GM23338 (cell line): ENCODE results near the gene HLA-DMB.

ENCODE experiments used
- CREB1 ChIP-seq: fragments of 250-450 bp; sonication (Bioruptor Pico); IDR thresholded peaks from 2 replicates; pipeline ENCODE4 v1.5.0; 2020; ENCODE audit warnings: low read depth, mild to moderate bottlenecking, moderate library complexity
- EZH2 ChIP-seq: fragments of 200-600 bp; sonication (generic); IDR thresholded peaks from one replicate; pipeline ENCODE4 v1.8.0; 2017; ENCODE audit warnings: antibody characterized with exemption, mild to moderate bottlenecking, low read depth; ENCODE audit not compliant: unreplicated experiment
- EZH2phosphoT487 ChIP-seq: fragments of 200-600 bp; sonication (generic); IDR thresholded peaks from one replicate; pipeline ENCODE4 v1.8.1; 2018; ENCODE audit warnings: antibody characterized with exemption; ENCODE audit not compliant: unreplicated experiment
- JUNB ChIP-seq: IDR thresholded peaks from one replicate; pipeline ENCODE4 v1.6.1; 2016; ENCODE audit warnings: antibody characterized with exemption; ENCODE audit not compliant: unreplicated experiment
- NANOG ChIP-seq: IDR thresholded peaks from 2 replicates; pipeline ENCODE4 v1.6.1; 2016; ENCODE audit warnings: antibody characterized with exemption, borderline replicate concordance
- POLR2AphosphoS5 ChIP-seq: IDR thresholded peaks from 2 replicates; pipeline ENCODE4 v1.6.1; 2016; ENCODE audit warnings: antibody characterized with exemption, low read depth
- STAT1 ChIP-seq: IDR thresholded peaks from one replicate; pipeline ENCODE4 v1.6.1; 2016; ENCODE audit warnings: antibody characterized with exemption; ENCODE audit not compliant: unreplicated experiment
- ZNF331 ChIP-seq: fragments of 250-450 bp; sonication (Bioruptor Pico); IDR thresholded peaks from 2 replicates; pipeline ENCODE4 v1.5.0; 2020; ENCODE audit warnings: low read depth, mild to moderate bottlenecking, moderate library complexity
- ZNF462 ChIP-seq: fragments of 250-450 bp; sonication (Bioruptor Pico); IDR thresholded peaks from 2 replicates; pipeline ENCODE4 v1.5.0; 2020; ENCODE audit warnings: mild to moderate bottlenecking, moderate library complexity
- TF ChIP-seq, protein P1 (sequence below), 2 experiments: fragments of 200-600 bp in 1 of 2; sonication (generic) in 1 of 2; conservative IDR thresholded peaks; 2 replicates each; pipeline versions ENCODE4 v1.5.1 to v1.6.1; 2016 to 2017; ENCODE audit warnings: antibody characterized with exemption in 2 of 2, low read depth in 2 of 2, mild to moderate bottlenecking in 2 of 2, moderate library complexity in 1 of 2
- TF ChIP-seq, protein P2 (sequence below): IDR thresholded peaks from one replicate; pipeline ENCODE4 v1.6.1; 2018; ENCODE audit warnings: antibody characterized with exemption; ENCODE audit not compliant: unreplicated experiment

GRCh38 chr6:32922083-32922482 is 18.7 kb downstream of the HLA-DMB start:
- TF ChIP-seq, protein P1, sequence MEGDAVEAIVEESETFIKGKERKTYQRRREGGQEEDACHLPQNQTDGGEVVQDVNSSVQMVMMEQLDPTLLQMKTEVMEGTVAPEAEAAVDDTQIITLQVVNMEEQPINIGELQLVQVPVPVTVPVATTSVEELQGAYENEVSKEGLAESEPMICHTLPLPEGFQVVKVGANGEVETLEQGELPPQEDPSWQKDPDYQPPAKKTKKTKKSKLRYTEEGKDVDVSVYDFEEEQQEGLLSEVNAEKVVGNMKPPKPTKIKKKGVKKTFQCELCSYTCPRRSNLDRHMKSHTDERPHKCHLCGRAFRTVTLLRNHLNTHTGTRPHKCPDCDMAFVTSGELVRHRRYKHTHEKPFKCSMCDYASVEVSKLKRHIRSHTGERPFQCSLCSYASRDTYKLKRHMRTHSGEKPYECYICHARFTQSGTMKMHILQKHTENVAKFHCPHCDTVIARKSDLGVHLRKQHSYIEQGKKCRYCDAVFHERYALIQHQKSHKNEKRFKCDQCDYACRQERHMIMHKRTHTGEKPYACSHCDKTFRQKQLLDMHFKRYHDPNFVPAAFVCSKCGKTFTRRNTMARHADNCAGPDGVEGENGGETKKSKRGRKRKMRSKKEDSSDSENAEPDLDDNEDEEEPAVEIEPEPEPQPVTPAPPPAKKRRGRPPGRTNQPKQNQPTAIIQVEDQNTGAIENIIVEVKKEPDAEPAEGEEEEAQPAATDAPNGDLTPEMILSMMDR (conservative IDR thresholded peaks at IDR 0.05; ENCODE audit: low read depth in 2 of 2): no peak
- TF ChIP-seq POLR2AphosphoS5 (no peak), JUNB (no peak), EZH2 (no peak), STAT1 (no peak), CREB1 (CRISPR knock-in tag) (no peak), EZH2phosphoT487 (no peak), ZNF462 (CRISPR knock-in tag) (no peak), NANOG (no peak), ZNF331 (no peak)
- TF ChIP-seq, protein P2, sequence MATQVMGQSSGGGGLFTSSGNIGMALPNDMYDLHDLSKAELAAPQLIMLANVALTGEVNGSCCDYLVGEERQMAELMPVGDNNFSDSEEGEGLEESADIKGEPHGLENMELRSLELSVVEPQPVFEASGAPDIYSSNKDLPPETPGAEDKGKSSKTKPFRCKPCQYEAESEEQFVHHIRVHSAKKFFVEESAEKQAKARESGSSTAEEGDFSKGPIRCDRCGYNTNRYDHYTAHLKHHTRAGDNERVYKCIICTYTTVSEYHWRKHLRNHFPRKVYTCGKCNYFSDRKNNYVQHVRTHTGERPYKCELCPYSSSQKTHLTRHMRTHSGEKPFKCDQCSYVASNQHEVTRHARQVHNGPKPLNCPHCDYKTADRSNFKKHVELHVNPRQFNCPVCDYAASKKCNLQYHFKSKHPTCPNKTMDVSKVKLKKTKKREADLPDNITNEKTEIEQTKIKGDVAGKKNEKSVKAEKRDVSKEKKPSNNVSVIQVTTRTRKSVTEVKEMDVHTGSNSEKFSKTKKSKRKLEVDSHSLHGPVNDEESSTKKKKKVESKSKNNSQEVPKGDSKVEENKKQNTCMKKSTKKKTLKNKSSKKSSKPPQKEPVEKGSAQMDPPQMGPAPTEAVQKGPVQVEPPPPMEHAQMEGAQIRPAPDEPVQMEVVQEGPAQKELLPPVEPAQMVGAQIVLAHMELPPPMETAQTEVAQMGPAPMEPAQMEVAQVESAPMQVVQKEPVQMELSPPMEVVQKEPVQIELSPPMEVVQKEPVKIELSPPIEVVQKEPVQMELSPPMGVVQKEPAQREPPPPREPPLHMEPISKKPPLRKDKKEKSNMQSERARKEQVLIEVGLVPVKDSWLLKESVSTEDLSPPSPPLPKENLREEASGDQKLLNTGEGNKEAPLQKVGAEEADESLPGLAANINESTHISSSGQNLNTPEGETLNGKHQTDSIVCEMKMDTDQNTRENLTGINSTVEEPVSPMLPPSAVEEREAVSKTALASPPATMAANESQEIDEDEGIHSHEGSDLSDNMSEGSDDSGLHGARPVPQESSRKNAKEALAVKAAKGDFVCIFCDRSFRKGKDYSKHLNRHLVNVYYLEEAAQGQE: no peak
